Activated CD4-positive, alpha-beta T cell treated with anti-CD3 and anti-CD28 coated beads for 48 hours (primary cell): ENCODE results near the gene FSD2.
"Not testable (repeated sequence)": the region's sequence is repeated elsewhere in the genome, so short reads cannot be mapped to it uniquely, and the experiment has no call there.

Experiments used
- DNase-seq: peaks from one replicate; pipeline ENCODE4 v3.0.0-alpha.2; 2020

FSD2 gene

GRCh38 chr15:82731527-82731926 lies 74.3 kb downstream of the FSD2 start:
- DNase-seq, result no peak

GRCh38 chr15:82730022-82730530 lies 75.8 kb downstream of the FSD2 start:
- DNase-seq, result no peak

GRCh38 chr15:82726816-82727215 lies 79.1 kb downstream of the FSD2 start:
- no peak for DNase-seq

GRCh38 chr15:82715003-82715402 lies 90.9 kb downstream of the FSD2 start:
- DNase-seq, result no peak

- no peak for DNase-seq
Observed at GRCh38 chr15:82714016-82714415, 91.9 kb downstream of the FSD2 start.

- DNase-seq, result no peak
Observed at GRCh38 chr15:82712036-82712435, 93.8 kb downstream of the FSD2 start.

GRCh38 chr15:82710926-82711490 lies 94.9 kb downstream of the FSD2 start:
- DNase-seq, result no peak

- DNase-seq, result no peak
Observed at GRCh38 chr15:82710208-82710555, 95.7 kb downstream of the FSD2 start.

GRCh38 chr15:82709421-82710207 lies 96.3 kb downstream of the FSD2 start, which contains the start of gene AP3B2:
Gene AP3B2, minus strand, starts transcription at chr15:82709875. Its CDS starts 169 bp downstream, at chr15:82709706.
- peak; percentile 81 for DNase-seq

GRCh38 chr15:82709081-82709420 lies 96.8 kb downstream of the FSD2 start:
- DNase-seq, result peak; percentile 14

- not testable (repeated sequence) for DNase-seq
Observed at GRCh38 chr15:82705856-82706255, 100.0 kb downstream of the FSD2 start.
